GM12878 (cell line): ENCODE data around the gene FOXL1. TPM values are rescaled to one million over a fixed set of nuclear protein-coding genes. Genes with fewer than 3 reads are reported as not detected.

ENCODE experiments used
- ATAC-seq: fragments of 200-7000 bp; cut with Tn5 transposase; 3 replicates; pipeline ENCODE4 v1.9.1; 2020; ENCODE audit warnings: mild to moderate bottlenecking, moderate library complexity
- BruUV-seq: library from RNA; stranded (reverse); fragments of 400-500 nt; replicated peaks from 2 replicates; lab custom pipeline; 2021; lab: Mats Ljungman, UMichigan
- CTCF ChIA-PET: fragments of 300-600 bp; sonication (Branson Sonifier 250); formaldehyde crosslinking; extraction: SDS; loops from one replicate; lab custom pipeline; 2021; ENCODE audit warnings: inconsistent platforms; lab: Yijun Ruan, JAX
- POLR2A ChIA-PET: fragments of 350-600 bp; formaldehyde crosslinking; extraction: SDS; loops from one replicate; lab custom pipeline; 2021; ENCODE audit warnings: inconsistent platforms; lab: Charles Lee
- RAD21 ChIA-PET: fragments of 300-600 bp; sonication (Branson Sonifier 250); formaldehyde crosslinking; loops from one replicate; lab custom pipeline; 2023; ENCODE audit warnings: antibody characterized with exemption; ENCODE audit not compliant: unreplicated experiment; lab: Charles Lee
- SMC1A ChIA-PET: fragments of 300-600 bp; sonication (Branson Sonifier 250); formaldehyde crosslinking; loops from one replicate; lab custom pipeline; 2023; ENCODE audit not compliant: unreplicated experiment, uncharacterized antibody; lab: Charles Lee
- DNase-seq: peaks from one replicate; pipeline ENCODE4 v3.0.0-alpha.2; 2011; ENCODE audit warnings: low read depth, low spot score
- FAIRE-seq: peaks from 3 replicates; lab custom pipeline; 2011; peaks lifted over from hg19 to GRCh38; lab: Jason Lieb, UNC
- H2AFZ ChIP-seq: 2 replicates; pipeline ENCODE4 v1.6.0; 2011; ENCODE audit warnings: low read depth, low read length, control low read depth; ENCODE audit not compliant: control insufficient read depth
- H3K27ac ChIP-seq: 2 replicates; pipeline ENCODE4 v1.5.1; 2011; ENCODE audit warnings: control low read depth; ENCODE audit not compliant: control insufficient read depth, insufficient read depth
- H3K27me3 ChIP-seq, 2 experiments: replicated peaks in 1 of 2; 2 replicates each; pipeline versions ENCODE4 v1.6.0 to v1.6.1; 2011; ENCODE audit warnings: low read length in 1 of 2; ENCODE audit not compliant: control insufficient read depth in 2 of 2, insufficient read depth in 2 of 2
- H3K36me3 ChIP-seq, 2 experiments: 2 replicates each; pipeline ENCODE4 v1.5.1; 2011; ENCODE audit warnings: low read length in 1 of 2; ENCODE audit not compliant: control insufficient read depth in 2 of 2, insufficient read depth in 2 of 2
- H3K4me1 ChIP-seq: 2 replicates; pipeline ENCODE4 v1.6.1; 2011; ENCODE audit warnings: mild to moderate bottlenecking, low read length, moderate library complexity, mixed read lengths; ENCODE audit not compliant: control insufficient read depth, insufficient read depth
- H3K4me2 ChIP-seq: 2 replicates; pipeline ENCODE4 v1.6.0; 2011; ENCODE audit warnings: control low read depth; ENCODE audit not compliant: control insufficient read depth, insufficient read depth
- H3K4me3 ChIP-seq: fragments of 200-600 bp; sonication (generic); 2 replicates; pipeline ENCODE4 v1.5.1; 2016
- H3K79me2 ChIP-seq: 2 replicates; pipeline ENCODE4 v1.6.0; 2011; ENCODE audit warnings: low read length; ENCODE audit not compliant: control insufficient read depth, insufficient read depth
- H3K9ac ChIP-seq: 2 replicates; pipeline ENCODE4 v1.8.0; 2011; ENCODE audit warnings: low read length, control low read depth, mixed read lengths; ENCODE audit not compliant: control insufficient read depth, insufficient read depth
- H3K9me3 ChIP-seq: replicated peaks from 3 replicates; pipeline ENCODE4 v1.5.1; 2011; ENCODE audit warnings: mild to moderate bottlenecking, low read length; ENCODE audit not compliant: control insufficient read depth, insufficient read depth
- H4K20me1 ChIP-seq: 2 replicates; pipeline ENCODE4 v1.6.0; 2011; ENCODE audit not compliant: control insufficient read depth, insufficient read depth
- CBX3 ChIP-seq: fragments of 200-600 bp; sonication (generic); IDR thresholded peaks from 2 replicates; pipeline ENCODE4 v1.6.1; 2016; ENCODE audit warnings: low read depth, borderline replicate concordance
- CUX1 ChIP-seq: IDR thresholded peaks from 2 replicates; pipeline ENCODE4 v1.6.1; 2012; ENCODE audit warnings: improper control_type of control experiment, low read depth, low read length; ENCODE audit not compliant: insufficient replicate concordance
- ETV6 ChIP-seq, 2 experiments: fragments of 450-650 bp in 1 of 2; IDR thresholded peaks in 1 of 2; conservative IDR thresholded peaks in 1 of 2; 2 replicates each; pipeline ENCODE4 v1.6.1; 2014; ENCODE audit warnings: antibody characterized with exemption in 1 of 2, borderline replicate concordance in 1 of 2, low read depth in 1 of 2, mild to moderate bottlenecking in 1 of 2, moderate library complexity in 1 of 2
- MAX ChIP-seq: IDR thresholded peaks from 2 replicates; pipeline ENCODE4 v1.6.1; 2012; ENCODE audit warnings: low read depth, low read length, improper control_type of control experiment
- NR2F1 ChIP-seq: fragments of 450-650 bp; conservative IDR thresholded peaks from 2 replicates; pipeline ENCODE4 v1.6.1; 2017; ENCODE audit warnings: mild to moderate bottlenecking
- PRDM15 ChIP-seq: fragments of 450-650 bp; formaldehyde crosslinking; IDR thresholded peaks from 2 replicates; pipeline ENCODE4 v1.4.0; 2020; ENCODE audit warnings: mild to moderate bottlenecking, moderate library complexity
- STAT3 ChIP-seq: IDR thresholded peaks from 2 replicates; pipeline ENCODE4 v1.6.1; 2011; ENCODE audit warnings: low read depth, low read length, improper control_type of control experiment
- ZBTB4 ChIP-seq: fragments of 450-650 bp; formaldehyde crosslinking; IDR thresholded peaks from 2 replicates; pipeline ENCODE4 v1.4.0; 2022; ENCODE audit warnings: mild to moderate bottlenecking, moderate library complexity
- WGBS: methylation state at CpG from one replicate; pipeline ENCODE4 v1.1.6; 2016; ENCODE audit warnings: low lambda C conversion rate; ENCODE audit not compliant: insufficient replicate concordance, insufficient coverage; ENCODE audit errors: missing lambda C conversion rate; 5-methylcytosine and 5-hydroxymethylcytosine counted together
- in situ Hi-C: fragments of 300-500 bp; cut with MboI; formaldehyde crosslinking; loops from 9 replicates; pipeline ENCODE4 v1.14.3; 2018; ENCODE audit warnings: mixed read lengths
- intact Hi-C: fragments of 100-400 bp; cut with micrococcal nuclease; formaldehyde crosslinking; loops from one replicate; pipeline ENCODE4 v1.14.2; 2022; ENCODE audit not compliant: unreplicated experiment
- polyA plus RNA-seq, 11 experiments: library from polyadenylated mRNA; depleted of rRNA in 4 of 11; unstranded in 6 of 11; stranded (reverse) in 5 of 11; fragments of >200 nt; fragmentation: Nextera tagmentation in 4 of 11; fragmentation: Illumina TruSeq in 1 of 11; extraction: Ambion mirVana in 4 of 11; extraction: Trizol in 1 of 11; gene quantifications; 1 replicate in 1 of 11; 2 replicates in 10 of 11; pipeline versions ENCODE4 v1.2.1 to v1.2.3, GENCODE V29; 2011 to 2016; ENCODE audit warnings: inconsistent platforms in 2 of 11, missing spikeins in 2 of 11, low read depth in 1 of 11
- total RNA-seq, 4 experiments: library from RNA; depleted of rRNA in 3 of 4; stranded (reverse); fragments of >200 nt in 3 of 4; fragmentation: Illumina TruSeq in 1 of 4; extraction: Trizol in 1 of 4; gene quantifications; 2 replicates each; pipeline versions ENCODE4 v1.2.1 to v1.2.3, GENCODE V29; 2013 to 2021

FOXL1 gene
- total and polyA plus RNA-seq, 10 of the 15 experiments (the other 5 are each of a cell fraction or from before 2014, with no cell fraction given), result 0.05 TPM; not detected in 9

- in situ Hi-C loops, result no loop called here
- H3K36me3 ChIP-seq, result peaks cover 0 to 13% of the 10 kb centered on the region in 2 experiments; a peak in 3 of 4 replicates
Observed at GRCh38 chr16:86547286-86547685, 31.1 kb upstream of the FOXL1 start.

More at GRCh38 chr16:86547286-86547685, 31.1 kb upstream of the FOXL1 start:
- ChIA-PET RAD21 (no interaction called here), SMC1A (no interaction called here), CTCF (no interaction called here), POLR2A (no interaction called here)
- no peaks in the 10 kb centered on the region for H3K79me2 ChIP-seq
- no peak for TF ChIP-seq NR2F1
- TF ChIP-seq ZBTB4, result no peak
- no peak for TF ChIP-seq STAT3
- no peak for TF ChIP-seq MAX
- no peak for TF ChIP-seq CBX3
- no peak for TF ChIP-seq ETV6 (conservative IDR thresholded peaks at IDR 0.05 in 1 of 2, IDR thresholded peaks at IDR 0.05 in 1 of 2; ENCODE audit: borderline replicate concordance in 1 of 2, low read depth in 1 of 2)
- TF ChIP-seq CUX1, result no peak
- no peak for TF ChIP-seq PRDM15 (CRISPR knock-in tag)
- H3K9ac ChIP-seq, result no peak overlapping the region
- no peaks in the 10 kb centered on the region for H3K9me3 ChIP-seq
- H2AFZ ChIP-seq, result no peak overlapping the region
- H3K4me2 ChIP-seq, result no peak overlapping the region
- no peak overlapping the region for H3K27ac ChIP-seq
- intact Hi-C loops, result no loop called here
- ATAC-seq, result no peak
- no peak for DNase-seq
- H3K4me3 ChIP-seq, result no peak overlapping the region
- WGBS, result 98% methylated on average over 11 of the region's 11 CpGs
- H4K20me1 ChIP-seq, result no peaks in the 10 kb centered on the region
- no TSS peak for BruUV-seq
- no peaks in the 10 kb centered on the region for H3K4me1 ChIP-seq
- H3K27me3 ChIP-seq, result no peaks in the 10 kb centered on the region
- FAIRE-seq, result no peak
